Measurements from ENCODE around the gene TBRG4.
"Not testable (repeated sequence)": the region's sequence is repeated elsewhere in the genome, so short reads cannot be mapped to it uniquely, and the experiment has no call there.

The TBRG4 gene

DNA sequence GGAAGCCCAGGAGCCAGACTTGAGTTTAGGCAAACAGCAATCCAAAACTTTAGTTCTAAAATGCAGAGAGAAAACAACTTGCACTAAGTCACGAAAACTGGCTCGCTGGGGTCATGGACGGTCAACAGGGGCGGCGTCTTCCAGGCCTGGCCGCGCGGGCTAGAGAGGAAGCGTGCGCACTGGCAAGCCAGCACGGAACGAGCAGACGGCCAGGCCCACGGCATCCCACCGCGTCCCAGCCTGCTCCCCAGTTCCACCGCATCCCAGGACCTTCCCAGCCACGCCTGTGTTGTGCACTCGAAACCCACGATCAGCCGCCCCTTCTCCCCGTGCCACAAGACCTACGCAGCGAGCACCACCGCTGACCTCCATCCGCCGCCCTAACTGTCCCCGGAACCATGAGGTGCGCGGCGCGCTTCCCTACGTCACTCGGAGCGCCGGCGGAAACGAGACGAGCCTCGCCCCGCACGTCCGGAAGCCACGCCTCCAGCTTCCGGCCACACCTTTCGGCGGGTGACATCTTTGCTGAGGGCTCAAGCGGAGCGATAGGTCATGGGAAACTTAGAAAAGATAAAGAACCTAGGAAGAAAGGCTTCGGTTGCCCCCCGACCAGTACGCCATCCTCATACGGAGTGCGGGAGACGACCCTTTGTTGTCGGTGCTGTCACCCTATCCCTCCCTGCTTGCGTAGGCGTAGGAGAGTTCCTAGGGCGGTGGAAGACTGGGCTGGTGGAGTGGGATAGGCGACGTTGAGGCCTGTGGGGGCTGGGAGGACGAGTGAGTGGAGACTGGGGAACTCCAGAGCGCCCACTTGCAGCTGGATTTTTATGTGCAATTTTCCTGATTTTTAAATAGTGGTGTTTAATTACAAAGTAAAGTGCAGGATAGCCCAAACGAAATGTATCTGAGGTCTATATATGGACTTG lies at the start of gene TBRG4:
Gene TBRG4 (minus strand): TSS at position 400 of the 926 bp plus-strand sequence. CDS start 2,460 bp downstream, outside the sequence.
- peak; percentile 79 for DNase-seq (ENCODE audit: low read depth)

DNA sequence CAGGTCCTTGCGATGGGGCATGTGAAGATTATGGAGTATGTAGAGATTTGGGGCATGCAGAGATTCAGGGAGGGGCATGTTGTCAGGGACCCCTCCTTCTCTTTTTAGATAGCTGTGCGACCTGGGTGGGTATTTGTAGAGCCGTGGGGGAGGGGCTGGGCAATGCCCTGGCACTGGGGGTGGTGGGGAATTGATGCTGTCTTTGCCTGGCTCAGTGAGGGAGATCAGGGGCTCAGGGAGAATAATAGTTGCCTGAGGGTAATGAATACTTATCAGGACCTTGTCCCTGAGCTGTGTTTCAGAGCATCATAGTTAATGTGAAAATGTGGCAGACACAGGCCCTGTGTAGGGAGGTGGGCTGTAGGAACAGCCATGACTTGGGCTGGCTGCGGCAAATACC lies 49.6 kb upstream of the TBRG4 start:
- no peak for DNase-seq (ENCODE audit: low read depth)

DNA sequence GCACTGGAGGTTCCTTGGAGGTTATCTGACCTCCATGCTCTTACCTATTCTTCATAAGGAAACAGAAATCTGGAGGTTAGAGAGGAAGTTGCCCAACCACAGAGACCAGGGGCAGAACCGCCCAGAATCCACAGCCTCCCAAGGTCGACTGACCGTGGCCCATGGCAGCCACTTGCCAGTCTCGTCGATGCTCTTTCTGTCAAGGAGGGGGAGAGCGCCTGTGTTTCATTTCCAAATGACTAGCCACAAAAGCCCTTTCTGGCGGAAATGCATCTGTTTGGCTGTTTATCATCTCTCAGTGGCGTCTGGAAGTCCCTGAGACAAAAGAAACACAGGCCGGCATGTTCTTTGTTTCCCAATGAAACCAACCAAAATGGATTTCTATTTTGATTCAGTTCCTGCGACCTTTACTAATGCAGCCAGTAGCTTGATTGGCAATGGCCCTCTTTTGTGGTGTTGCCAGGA lies 49.0 kb upstream of the TBRG4 start:
- DNase-seq (ENCODE audit: low read depth) = no peak

DNA sequence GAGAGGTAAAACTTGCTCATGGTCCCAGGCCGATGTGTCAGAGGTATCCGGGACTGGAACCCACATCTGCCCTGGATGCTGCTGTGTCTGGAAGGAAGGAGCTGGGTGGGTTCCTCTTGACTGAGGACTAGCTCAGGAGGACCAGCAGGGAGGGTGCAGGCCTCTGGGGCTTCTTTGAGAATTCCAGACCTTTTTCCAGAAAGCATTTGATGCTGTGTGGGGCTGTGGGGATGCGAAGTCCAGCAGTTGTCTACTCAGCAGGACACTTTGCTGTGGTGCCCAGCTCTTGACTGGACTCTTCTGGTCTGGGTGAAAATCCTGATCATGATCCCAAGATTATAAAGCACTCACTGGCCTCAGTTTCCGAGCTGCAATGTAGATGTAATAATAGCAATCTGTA lies 47.8 kb upstream of the TBRG4 start:
- DNase-seq (ENCODE audit: low read depth) = no peak

DNA sequence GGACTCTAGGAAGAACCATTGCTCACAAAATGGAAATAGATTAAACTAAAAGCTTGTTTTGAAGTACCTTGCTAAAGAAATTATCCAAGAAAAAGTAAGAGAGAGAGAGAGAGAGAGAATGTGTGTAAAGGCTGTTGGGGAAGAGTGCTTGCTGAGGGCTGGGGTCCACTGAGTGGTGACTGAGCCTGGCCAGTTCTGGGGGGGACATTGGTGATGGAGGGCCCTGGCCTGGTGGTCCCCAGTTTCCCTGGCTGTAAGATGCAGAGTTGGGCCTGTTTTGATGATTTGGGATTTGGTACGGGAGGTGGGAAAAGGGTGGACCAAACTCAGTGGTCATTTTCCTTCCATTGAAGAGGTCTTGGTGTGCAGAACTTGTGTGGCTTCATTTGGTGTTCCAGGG lies 47.0 kb upstream of the TBRG4 start:
- DNase-seq (ENCODE audit: low read depth) = no peak

DNA sequence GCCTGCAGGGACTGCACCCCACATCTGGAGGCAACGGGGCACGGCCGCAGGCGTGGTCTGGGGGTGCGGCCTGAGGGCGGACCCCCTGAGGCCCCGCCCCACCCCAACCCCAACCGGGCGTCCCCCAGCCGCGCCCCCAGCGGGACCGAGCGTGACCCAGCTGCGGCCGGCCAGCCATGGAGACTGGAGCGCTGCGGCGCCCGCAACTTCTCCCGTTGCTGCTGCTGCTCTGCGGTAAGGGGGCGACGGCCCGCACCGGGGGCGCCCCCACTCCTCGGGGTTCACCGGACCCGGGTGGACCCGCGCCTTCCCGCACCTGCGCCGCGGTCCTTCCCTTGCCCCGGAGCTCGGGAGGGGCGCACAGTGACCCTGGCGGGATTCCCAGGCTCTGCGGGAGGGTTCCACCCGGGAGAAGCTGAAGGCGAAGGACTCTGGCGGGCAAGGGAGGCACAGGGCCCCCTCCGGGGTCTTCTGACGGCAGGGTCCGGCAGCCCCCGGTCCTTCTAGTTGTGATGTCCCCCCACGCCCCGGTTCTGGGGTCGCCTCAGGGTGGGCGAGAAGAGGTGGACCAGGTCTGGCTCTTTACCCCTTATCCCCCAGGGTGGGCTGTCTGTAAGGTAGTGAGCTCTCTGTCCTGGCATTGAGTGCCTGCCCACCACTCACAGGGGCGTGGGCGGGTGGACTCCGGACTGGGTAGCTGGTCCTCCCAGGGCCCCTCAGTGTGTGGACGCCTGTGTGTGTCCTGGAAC lies 46.3 kb upstream of the TBRG4 start, which contains the start of gene RAMP3:
Gene RAMP3 (plus strand): TSS at position 139 of the 749 bp plus-strand sequence. CDS start 38 bp downstream, at position 177.
- no peak for DNase-seq (ENCODE audit: low read depth)

DNA sequence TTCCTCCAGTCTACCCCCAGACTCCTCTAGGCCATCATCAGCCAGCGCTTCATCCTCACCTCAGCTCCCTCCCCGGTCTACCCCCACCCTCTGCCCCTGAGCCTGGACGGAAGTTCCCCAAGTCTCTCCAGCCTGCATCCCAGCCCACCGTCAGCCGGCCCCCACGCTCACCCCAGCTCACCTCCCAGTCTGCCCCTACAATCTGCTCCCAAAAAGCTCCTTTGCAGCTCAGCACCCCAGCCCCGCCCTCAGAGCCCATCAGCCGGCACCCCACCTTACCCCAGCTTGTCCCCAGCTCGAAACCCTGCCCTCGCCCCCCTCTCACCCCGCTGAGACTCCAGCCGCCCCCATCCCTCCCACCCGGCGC lies 45.8 kb upstream of the TBRG4 start:
- DNase-seq (ENCODE audit: low read depth) = no peak

DNA sequence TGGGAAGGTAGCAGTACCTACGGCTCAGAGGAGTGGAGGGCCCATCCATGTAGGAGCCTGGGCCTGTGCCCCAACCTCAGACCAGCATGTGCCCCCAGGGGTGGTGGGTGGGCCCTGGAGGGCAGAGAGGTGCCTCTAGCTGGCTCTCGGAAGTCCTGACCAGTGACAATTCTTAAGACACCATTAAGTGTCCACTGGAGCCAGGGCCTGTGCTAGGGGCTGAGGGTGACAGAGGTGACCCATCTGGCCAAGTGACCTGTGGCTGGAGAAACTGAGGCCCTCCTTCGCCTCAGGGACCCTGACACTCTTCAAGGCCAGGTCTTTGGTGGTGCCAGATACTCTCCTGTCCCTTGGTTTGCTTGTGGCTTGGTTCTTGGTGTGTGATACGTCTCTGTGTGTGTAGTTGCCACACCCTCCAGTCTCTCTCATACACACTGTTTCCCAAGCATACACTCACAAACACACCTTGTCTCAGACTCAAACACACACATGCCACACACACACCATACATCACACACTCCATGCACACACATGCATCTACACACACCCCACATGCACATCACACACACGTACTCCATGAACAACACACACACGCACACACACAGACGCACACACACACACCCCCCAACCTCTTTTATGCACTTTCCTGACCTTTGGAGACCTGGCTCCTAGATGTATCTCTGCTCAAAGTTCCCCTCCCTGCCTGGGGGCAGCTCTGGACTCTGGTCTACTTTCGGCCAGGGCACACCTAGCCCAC lies 45.2 kb upstream of the TBRG4 start:
- no peak for DNase-seq (ENCODE audit: low read depth)

DNA sequence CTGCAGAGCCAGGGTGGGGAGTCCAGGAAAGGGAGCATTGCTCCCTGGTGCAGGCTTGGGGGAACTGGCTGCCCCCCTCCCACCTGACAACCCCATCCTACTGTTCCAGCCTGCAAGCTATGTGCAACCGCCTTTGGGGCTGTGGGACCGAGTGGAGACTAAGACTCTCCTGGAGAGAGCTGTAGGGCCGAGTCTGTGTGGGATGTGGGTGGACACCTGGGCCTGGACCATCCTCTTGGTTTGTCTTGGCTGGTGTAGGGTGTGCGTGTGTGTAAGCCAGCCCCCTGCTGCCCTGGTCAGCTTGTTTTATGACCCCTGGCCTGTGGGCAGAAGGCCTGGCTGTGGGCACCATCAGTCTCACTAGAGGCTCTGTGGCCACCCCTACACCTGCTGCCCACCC lies 44.4 kb upstream of the TBRG4 start:
- no peak for DNase-seq (ENCODE audit: low read depth)

DNA sequence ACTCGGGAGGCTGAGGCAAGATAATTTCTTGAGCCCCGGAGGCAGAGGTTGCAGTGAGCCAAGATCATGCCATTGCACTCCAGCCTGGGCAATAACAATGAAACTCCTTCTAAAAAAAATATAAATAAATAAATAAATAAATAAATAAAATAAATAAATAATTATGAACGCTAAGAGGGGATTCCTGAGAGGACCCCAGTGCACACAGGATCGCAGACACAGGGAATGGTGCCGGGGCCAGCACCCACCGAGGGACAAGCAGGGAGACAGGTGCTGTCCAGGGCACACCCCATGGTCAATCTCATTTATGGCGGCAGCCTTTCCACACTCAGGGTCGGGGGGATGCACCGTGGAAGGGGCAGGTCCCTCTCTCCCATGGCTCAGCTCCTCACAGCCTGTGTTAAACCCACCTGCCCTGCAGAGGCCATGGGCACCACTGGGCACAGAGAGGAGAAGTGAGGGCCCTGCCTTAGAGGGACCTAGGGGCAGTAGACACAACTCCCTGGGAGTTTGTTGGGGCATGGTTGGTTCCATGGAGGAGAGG lies 43.9 kb upstream of the TBRG4 start:
- no peak for DNase-seq (ENCODE audit: low read depth)

DNA sequence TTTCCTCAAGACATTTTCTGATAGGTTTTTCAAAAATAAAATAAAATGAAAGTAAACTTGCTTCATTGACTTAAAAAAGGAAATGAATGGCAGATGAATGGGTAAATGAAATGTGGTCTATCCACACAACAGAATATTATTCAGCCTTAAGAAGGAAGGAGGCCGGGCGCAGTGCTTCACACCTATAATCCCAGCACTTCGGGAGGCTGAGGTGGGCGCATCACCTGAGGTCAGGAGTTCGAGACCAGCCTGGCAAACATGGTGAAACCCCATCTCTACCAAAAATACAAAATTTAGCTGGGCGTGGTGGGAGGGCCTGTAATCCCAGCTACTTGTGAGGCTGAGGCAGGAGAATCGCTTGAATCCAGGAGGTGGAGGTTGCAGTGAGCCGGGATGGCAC lies 42.4 kb upstream of the TBRG4 start:
- not testable (repeated sequence) for DNase-seq (ENCODE audit: low read depth)

DNA sequence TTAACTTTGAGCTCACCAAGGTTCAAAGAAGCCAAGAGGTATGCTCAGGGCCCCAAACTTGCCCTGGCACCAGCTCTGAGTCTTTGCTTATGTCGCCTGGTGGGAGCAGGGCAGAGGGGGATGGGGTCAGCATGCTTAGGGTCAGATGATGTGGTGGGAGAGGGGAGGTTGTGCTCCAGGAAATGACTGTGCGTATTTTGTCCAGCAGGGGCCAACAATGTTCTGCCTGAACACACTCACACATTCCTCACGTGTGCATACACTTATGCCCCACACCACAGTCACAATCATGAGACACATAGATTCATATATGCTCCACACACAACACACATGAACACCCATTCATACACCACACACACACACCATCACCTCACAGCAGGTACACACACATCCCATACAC lies 41.7 kb upstream of the TBRG4 start:
- no peak for DNase-seq (ENCODE audit: low read depth)

DNA sequence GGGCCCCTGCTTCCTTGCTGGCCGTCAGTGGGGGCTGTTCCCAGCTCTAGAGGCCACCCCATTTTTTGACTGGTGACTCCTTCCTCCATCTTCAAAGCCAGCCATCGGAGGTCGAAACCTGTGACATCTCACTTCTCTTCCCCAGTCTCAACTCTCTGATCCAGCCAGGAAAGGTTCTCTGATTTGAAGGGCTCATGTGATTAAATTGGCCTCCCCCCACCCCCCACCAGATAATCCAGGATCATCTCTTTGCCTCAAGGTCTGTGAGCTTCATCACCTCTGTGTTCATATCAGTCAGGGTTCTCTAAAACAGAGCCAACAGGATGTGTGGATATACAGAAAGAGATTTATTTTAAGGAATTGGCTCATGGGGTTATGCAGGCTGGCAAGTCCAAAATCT lies 40.5 kb upstream of the TBRG4 start:
- DNase-seq (ENCODE audit: low read depth) = no peak

DNA sequence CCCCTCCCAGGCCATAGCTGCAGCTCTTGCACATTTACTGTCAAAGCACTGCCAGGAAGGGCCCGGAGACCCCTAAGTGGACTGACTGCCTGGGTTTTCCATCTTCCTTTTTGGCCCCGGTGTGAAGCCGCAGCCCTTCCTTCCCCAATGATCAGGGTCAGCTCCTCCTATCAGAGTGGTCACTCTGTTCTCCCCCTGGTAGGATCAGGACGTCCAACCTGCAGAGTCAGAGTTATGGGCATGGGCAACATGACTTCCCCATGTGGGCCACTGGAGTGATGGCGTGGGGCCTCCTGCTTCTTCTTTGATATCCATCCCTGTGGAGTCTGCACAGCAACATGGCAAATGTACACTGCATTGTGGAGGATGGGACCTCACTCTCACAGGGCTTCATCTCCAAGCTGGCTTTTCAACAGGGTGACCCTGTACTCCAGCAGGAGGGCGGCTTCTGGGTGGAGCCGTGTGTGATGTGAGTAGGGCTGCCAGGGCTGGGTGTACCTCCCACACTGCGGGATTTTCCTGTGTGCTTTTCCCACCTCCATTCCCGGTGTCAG lies 39.7 kb upstream of the TBRG4 start:
- DNase-seq (ENCODE audit: low read depth) = no peak

DNA sequence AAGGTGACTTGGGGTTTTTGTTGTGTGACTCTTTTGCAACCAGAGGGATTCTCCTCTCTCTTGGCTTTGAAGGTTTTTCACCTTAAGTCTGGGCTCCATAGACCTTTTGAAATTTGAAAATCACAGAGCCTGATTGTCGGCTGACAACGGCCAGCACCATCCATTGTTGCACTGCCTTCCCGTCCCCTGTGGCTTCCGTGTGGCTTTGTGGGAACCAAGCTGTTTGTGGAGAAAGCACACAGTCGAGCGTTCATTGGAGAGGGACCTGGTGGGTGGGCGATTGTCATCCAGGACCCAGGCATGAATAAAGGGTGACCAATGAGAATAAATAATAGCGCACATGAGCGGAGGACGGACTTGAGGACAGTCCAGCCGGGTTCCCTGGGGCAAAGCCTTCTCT lies 38.7 kb upstream of the TBRG4 start:
- no peak for DNase-seq (ENCODE audit: low read depth)

DNA sequence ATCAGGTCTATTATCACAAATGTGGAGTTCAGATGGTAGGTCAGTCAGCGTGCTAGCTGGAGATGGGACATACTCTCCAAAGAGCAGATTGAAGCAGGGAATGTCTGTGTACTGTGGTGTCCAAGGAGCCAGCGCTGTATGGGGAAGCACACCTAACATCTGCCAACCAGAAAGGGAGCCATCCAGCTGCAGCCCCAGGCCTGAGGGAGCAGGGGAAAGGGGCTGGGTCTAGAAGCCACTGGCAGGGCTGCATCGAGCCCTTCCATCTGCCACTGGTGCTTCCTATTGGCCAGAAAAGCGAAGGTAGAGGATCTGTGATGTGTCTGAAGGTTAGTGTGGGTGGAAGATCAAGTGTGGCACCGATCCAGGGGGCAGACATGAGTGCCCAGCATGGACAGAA lies 38.1 kb upstream of the TBRG4 start:
- no peak for DNase-seq (ENCODE audit: low read depth)

DNA sequence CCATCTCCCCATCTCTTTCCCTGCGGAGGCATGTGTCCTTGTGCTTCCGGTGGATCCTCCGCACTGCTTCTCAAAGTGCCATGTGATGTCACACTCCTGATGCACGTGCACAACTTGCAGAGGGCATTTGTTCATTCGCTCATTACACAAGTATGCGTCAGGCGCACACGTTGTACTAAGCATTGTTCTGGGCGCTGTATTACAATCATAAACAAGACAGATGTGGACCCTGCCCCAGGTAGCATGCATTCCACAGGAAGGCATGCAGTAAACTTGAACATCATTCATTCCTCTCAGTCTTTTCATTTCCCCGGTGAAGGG lies 37.1 kb upstream of the TBRG4 start:
- DNase-seq (ENCODE audit: low read depth) = no peak

DNA sequence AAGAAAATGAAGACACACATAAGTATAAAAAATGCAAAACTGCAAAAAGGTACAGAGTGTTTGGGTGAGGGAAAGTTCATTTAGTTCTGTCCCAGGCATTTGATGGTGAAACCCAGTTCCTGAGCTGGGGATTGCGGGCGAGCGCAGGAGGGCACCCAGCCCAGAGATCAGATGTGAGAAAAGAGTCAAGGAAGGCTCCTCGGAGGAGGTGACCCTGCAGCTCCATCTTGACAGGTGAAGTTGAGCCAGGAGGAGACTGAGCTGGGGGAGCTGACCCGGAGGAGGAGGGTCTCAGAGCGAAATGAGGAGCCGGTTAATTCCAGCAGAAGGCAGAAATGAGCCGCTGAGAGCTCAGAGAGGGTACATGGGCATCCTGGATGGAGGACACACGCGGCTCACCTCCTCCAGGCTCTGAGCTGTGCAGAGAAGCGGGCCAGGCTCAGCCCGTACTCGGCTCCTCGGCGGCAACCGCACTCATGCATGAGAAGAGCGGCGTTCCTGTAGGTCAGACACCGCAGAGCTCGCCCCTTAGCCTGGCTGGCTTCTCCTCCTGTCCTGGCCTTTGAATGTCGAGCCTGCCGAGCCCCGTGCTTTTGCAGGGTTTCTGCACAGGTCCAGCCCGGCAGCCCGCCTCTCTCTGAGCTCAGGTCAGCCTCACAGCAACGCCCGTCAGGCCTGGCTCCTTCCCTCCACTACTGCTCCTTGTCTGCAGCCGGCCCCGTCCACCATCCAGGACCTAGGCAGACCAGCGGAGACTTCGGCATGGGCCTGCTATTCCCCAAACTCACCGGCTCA lies 36.6 kb upstream of the TBRG4 start:
- DNase-seq (ENCODE audit: low read depth) = no peak

DNA sequence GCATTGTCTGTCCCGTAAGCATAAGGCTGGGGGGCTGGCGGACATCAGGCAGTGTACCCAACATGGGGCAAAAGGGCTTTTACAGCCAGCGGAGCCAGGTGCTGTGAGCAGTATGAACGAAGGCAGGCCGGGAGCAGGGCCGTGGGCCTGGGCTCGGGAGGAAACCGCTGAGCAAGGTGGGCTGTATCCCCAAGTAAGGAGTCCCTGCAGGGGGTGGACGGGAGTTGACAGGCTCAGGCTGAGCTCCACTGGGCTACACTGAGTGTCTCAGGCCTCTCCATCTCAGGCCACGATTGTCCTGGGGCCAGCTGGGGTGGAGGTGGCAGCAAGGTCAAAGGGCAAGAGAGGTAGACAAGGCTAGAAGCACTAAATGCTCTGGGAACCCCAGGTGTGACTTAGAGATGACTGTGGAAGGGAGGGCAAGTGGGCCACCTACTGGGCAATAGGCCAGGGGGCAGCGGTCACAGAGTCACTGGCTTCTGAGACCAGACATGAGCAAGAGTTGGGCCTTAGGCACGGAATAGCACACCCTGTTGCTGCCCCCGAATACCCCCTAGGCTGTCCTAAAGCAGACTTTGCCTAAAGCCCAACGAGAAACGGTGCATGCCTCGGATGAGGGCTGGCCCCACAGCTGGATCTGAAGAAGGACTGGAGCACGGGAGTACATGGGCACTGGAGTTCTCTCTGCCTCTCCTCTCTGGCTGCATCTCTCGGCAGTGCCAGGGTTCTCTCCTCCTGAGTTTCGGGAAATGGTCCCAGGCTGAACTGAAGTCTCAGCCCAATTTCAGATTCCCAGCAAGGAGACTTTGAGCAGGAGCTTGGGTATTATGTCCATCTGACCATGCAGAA lies 35.3 kb upstream of the TBRG4 start:
- no peak for DNase-seq (ENCODE audit: low read depth)

DNA sequence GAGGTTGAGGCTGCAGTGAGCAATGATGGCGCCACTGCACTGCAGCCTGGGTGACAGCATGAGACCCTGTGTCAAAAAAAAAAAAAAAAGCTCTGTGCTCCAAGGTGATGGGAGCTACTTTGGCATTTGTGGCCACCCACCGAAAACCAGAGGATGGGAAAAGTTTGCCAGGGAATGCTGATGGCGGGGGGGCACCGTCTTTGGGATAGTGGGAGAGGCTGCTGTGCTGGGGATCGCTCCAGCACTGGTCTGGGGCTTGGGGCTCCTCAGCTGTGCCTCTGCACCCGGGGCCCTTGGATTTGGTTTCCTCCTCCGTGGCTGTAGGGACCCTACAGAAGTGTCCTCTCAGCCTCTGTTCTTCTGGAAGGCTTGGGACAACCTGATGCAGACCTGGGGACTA lies 34.4 kb upstream of the TBRG4 start:
- DNase-seq (ENCODE audit: low read depth) = no peak
